Sciatic nerve (tissue), 2 donors: ENCODE data around the gene EHD2. TPM values are rescaled to one million over a fixed set of nuclear protein-coding genes. Genes with fewer than 3 reads are reported as not detected.
"Not testable (repeated sequence)": the region's sequence is repeated elsewhere in the genome, so short reads cannot be mapped to it uniquely, and the experiment has no call there.

Experiments used
- ATAC-seq: fragments of 200-7000 bp; cut with Tn5 transposase; one replicate; pipeline ENCODE4 v1.9.1; 2020; ENCODE audit warnings: mild to moderate bottlenecking, moderate library complexity
- DNase-seq: peaks from one replicate; pipeline ENCODE4 v3.0.0-alpha.2; 2020; ENCODE audit warnings: low spot score
- intact Hi-C: fragments of 100-400 bp; cut with DNase I; formaldehyde crosslinking; loops from one replicate; pipeline ENCODE4 v1.14.2; 2022
- total RNA-seq: library from RNA; stranded (reverse); fragmentation: NEBNext Ultra II Directional; extraction: Animal tissue kit (Norgen Biotek cat#: 25700); gene quantifications from one replicate; pipeline ENCODE4 v1.2.1, GENCODE V29; 2021
- donor health status: DM: no; HTN: no; CAD: no.
- donor health status: DM: no; HTN: no; CAD: no.

The EHD2 gene, protein sequence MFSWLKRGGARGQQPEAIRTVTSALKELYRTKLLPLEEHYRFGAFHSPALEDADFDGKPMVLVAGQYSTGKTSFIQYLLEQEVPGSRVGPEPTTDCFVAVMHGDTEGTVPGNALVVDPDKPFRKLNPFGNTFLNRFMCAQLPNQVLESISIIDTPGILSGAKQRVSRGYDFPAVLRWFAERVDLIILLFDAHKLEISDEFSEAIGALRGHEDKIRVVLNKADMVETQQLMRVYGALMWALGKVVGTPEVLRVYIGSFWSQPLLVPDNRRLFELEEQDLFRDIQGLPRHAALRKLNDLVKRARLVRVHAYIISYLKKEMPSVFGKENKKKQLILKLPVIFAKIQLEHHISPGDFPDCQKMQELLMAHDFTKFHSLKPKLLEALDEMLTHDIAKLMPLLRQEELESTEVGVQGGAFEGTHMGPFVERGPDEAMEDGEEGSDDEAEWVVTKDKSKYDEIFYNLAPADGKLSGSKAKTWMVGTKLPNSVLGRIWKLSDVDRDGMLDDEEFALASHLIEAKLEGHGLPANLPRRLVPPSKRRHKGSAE
- total RNA-seq = 153 TPM

DNA sequence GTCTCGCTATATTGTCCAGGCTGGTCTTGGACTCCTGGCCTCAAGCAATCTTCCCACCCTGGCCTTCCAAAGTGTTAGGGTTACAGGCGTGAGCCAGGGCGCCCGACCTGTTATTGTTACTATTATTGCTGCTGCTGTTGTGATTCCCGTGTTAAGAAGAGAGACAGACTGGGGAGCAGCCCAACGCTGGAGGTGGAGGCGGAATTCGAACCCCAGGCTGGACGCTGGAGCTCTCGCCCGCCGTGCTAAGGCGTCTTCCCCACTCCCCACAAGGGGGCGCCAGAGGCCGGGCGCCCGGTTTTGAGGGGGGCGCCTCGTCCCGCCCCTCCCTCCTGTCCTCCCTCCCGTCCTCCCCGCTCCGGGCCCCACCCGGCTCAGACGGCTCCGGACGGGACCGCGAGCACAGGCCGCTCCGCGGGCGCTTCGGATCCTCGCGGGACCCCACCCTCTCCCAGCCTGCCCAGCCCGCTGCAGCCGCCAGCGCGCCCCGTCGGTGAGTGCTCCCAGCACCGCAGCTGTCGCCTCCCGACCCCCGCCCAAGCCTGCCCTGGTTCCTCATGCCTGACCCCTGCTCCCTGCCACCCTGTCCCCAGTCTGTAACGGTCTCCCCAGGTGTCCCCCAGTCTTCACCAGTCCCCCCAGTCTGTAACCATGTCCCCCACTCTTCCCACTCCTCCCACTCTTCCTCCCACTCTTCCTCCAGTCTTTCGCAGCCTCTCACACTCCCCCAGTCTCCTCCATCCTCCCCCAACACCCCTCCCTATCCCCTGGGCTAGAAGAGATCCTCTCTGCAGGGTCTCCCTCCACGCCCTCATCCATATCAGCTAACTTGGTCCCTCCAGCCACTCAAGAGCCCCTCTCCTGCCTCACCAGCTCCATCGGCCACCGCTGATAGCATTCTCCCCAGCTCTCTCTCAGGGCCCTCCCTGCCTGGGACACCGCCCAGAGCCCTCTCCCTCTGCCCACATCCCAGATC is at the start of gene EHD2:
Gene EHD2 (plus strand): TSS at position 377 of the 976 bp plus-strand sequence. CDS start 3,191 bp downstream, outside the sequence.
- peak; percentile 95 for ATAC-seq
- intact Hi-C loops = loop anchor here (2.0 to 10.0 kb wide), 2 partner anchors 29 to 71 kb away; no protein-coding TSS in a partner anchor
- DNase-seq = peak; percentile 88

DNA sequence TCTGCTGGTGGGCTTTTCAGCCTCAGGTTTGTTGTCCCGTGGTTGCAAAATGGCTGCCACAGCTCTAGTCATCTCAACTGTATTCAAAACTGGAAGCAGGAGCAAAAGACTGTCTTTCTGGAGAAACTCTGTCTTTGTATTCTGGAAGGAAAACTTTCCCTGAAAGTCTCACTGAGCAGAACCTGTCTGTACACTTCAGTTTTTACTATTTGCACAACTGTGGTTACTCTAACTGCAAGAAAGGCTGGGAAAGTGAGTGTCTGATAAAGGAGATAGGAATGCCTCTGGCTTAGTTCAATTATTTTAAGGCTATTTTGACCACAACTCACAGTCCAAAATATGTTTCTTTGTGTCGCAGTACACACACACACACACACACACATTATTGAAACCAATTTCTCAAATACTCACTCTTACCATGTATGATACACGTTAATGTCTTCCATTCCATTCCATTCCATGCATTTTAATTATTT is 49.7 kb upstream of the EHD2 start:
- DNase-seq (no peak), ATAC-seq (peak; percentile 24)
- intact Hi-C loops = no loop called here

DNA sequence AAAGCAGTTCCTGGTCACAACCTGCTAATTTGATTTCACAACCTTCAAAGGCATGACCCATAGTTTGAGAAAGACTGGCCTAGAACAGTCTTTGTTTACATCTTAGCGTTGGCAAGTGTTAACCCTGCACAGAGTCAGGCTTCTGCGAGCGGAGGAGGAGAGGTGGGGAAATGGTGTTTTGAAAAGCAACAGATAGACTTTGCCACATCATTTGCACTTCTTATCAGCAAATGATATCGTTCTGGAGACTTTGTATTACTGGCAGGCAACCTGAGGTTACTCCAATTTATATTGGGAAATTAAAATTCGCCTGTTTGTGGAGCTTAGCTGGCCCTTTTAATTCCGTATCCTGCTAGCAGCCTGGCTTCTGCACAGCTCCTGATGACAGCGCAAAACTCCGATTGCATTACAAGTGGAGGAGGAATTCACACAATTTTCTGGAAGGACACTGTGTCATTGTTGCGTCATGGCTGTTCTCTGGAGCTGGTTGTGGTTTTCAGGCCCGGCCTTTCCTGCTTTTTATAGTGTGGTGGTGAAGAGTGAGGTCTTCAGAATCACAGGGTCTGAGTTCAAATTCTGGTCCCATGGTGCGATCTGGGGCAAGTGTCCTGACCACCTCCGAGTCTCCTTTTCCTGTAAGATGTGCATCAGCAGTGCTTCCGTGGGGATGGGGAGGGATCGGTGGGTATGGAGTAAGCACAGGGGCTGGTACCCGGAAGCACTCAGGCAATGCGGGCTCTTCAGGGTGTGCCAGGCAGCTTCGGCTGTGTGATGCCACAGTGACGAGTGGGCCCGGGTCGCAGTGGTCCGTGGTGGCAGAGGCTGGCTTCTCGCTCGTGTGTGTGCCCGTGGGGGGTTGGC is 49.1 kb upstream of the EHD2 start:
- DNase-seq (peak; percentile 72), ATAC-seq (peak; percentile 90)
- intact Hi-C loops = no loop called here

DNA sequence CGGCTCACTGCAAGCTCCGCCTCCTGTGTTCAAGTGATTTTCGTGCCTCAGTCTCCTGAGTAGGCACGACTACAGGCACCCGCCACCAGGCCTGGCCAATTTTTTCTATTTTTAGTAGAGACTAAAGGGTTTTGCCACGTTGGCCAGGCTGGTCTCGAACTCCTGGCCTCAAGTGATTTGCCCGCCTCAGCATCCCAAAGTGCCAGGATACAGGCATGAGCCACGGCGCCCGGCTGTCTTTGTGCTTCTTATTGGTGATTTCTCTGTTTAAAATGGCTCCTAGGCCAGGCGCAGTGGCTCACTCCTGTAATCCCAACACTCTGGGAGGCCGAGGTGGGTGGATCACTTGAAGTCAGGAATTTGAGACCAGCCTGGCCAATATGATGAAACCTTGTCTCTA is 44.7 kb upstream of the EHD2 start:
- DNase-seq, intact Hi-C loops, ATAC-seq: not testable (repeated sequence)

DNA sequence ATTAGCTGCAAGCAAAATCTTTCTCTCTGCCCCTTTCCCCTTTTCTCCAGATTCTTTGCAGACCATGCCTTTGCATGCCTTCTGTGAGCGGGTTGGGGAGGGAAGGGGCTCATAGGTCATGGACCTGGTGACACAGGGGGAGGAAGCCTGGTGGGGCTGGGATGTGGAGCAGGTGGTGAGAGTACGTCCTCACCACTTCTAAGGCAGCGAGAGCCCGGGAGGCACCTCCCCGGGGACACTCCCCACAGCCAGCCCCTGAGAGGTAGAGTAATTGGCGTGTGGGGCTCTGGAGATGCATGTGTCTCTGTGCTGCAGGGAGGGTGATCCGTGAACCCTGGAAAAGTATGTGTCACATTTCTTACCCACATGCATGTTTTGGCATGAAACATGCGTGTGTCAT is 42.5 kb upstream of the EHD2 start:
- intact Hi-C loops = no loop called here
- DNase-seq = no peak
- ATAC-seq = no peak

DNA sequence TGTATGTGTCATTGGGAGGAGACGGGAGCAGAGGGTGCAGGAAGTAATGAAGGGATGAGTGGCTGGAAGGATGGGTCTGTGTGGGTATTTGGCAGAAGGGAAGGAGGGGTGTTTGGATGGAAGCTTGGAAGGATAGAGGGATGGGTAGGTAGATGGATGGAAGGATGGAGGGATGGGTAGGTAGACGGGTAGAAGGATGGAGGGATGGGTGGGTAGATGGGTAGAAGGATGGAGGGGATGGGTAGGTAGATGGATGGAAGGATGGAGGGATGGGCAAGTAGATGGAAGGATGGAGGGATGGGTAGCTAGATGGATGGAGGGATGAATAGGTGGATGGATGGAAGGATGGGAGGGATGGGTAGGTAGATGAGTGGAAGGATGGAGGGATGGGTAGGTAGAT is 41.7 kb upstream of the EHD2 start:
- ATAC-seq = no peak
- intact Hi-C loops = no loop called here

DNA sequence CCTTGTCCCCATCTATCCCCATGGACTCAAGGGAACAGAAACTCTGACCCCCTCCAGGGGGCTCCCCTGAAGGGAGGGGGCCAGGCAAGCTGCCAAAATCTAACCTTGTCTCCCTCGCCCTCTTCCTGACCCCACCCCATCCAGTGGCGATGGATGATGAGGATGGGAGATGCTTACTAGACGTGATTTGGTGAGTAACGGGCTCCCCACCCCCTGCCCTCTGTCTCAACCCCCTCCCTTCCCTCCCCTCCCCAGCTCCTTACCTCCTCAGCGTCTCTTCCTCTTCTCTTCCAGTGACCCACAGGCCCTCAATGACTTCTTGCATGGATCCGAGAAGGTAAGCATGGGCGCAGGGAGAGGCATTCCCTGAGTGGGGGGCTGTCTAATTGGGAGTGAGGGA is 39.8 kb upstream of the EHD2 start:
- ATAC-seq = no peak
- no peak for DNase-seq
- intact Hi-C loops = no loop called here

More for the DNA sequence above, 41.7 kb upstream of the EHD2 start:
- no peak for DNase-seq

DNA sequence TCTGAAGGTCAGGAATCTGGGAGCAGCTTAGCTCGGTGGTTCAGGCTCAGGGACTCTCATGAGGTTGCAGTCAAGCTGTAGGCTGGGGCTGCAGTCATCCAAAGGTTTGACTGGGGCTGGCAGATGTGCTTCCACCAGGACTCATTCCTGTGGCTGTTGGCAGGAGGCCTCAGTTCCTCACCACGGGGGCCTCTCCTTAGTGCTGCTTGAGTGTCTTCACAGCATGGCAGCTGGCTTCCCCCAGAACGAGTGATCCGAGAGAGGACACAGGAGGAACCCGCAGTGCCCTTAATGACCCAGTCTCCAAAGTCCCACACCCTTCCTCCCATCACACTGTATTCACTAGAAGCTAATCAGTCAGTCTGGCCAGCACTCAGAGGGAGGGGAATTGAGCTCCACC is 38.7 kb upstream of the EHD2 start:
- intact Hi-C loops = no loop called here
- DNase-seq (no peak), ATAC-seq (no peak)

DNA sequence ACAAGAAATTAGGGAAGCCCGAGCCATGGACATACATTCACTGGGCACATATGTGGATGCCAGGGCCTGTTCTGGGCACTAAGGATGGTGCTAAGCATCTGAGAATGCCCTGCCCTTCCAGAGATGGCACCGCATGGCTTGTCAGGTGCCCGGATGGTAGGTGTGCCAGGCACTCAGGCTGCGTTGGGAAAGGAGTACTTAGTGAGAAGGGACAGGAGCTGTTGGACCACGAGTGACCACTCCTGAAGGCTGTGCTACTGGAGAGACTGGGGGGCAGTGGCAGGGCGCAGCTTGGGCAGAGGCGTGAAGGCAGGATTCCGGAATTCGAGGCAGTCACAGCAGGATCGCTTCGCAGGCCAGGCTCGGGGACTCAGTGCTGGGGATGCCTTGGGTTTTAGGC is 38.0 kb upstream of the EHD2 start:
- intact Hi-C loops = no loop called here
- DNase-seq = no peak
- no peak for ATAC-seq

DNA sequence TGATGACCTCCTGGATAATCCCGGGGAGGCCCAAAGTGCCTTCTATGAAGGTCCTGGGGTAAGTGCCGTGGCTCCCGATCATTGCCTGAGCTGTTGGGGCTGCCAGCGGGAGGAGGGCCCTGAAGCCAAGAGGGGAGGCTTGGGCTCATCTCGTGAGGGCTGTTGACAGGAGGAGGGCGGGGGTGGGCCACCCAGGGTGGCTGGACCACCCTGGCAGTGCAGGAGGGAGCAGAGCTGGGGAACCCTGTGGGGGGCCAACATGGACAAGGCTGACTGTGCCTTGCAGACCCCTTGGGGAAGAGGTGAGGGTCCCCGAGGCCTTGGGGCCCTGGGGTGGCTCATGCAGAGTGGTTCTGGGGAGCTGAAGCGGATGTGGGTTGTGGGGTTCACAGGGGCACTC is 37.4 kb upstream of the EHD2 start:
- no peak for DNase-seq
- no peak for ATAC-seq
- intact Hi-C loops = no loop called here

DNA sequence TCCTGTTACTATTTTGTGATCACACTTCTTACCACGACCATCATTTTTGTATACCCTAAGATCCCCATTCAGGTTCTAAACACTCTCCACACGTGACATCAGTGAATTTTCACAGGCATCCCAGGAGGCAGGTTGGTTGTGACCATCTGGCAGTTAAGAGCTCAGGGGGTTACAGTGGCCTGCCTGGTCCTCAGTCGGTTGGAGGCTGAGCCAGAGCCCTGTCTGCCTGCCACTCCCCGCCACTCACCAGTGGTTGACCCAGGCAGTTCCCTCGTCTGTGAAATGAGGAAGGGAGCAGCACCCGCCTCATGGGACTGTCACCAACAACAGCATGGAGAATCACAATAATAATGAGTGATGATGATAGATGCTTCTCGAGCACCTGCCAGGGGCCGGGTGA is 36.4 kb upstream of the EHD2 start:
- no peak for DNase-seq
- no peak for ATAC-seq
- intact Hi-C loops = no loop called here

DNA sequence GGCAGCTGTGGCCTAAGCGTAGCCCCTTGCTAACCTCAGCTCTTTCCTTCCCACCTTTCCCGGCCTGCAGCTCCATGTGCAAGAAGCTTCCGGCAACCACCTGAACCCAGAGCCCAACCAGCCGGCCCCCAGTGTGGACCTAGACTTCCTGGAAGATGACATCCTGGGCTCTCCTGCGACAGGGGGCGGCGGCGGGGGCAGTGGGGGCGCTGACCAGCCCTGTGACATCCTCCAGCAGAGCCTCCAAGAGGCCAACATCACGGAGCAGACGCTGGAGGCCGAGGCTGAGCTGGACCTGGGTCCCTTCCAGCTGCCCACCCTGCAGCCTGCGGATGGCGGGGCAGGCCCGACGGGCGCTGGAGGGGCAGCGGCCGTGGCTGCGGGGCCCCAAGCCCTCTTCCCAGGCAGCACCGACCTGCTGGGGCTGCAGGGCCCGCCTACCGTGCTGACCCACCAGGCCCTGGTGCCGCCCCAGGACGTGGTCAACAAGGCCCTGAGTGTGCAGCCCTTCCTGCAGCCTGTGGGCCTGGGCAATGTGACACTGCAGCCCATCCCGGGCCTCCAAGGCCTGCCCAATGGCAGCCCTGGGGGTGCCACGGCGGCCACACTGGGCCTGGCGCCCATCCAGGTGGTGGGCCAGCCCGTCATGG is 33.8 kb upstream of the EHD2 start:
- ATAC-seq (no peak), DNase-seq (no peak)

DNA sequence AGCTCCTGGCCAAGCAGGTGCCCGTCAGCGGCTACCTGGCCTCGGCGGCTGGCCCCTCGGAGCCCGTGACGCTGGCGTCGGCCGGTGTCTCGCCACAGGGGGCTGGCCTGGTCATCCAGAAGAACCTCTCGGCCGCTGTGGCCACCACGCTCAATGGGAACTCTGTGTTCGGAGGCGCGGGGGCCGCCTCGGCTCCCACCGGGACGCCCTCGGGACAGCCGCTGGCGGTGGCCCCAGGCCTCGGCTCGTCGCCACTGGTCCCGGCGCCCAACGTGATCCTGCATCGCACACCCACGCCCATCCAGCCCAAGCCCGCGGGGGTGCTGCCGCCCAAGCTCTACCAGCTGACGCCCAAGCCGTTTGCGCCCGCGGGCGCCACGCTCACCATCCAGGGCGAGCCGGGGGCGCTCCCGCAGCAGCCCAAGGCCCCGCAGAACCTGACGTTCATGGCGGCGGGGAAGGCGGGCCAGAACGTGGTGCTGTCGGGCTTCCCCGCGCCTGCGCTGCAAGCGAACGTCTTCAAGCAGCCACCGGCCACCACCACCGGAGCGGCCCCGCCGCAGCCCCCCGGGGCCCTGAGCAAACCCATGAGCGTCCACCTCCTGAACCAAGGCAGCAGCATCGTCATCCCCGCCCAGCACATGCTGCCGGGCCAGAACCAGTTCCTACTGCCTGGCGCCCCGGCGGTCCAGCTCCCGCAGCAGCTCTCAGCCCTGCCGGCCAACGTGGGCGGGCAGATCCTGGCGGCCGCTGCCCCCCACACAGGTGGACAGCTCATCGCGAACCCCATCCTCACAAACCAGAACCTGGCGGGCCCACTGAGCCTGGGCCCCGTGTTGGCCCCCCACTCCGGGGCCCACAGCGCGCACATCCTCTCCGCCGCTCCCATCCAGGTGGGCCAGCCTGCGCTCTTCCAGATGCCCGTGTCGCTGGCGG is 33.0 kb upstream of the EHD2 start:
- intact Hi-C loops = no loop called here
- no peak for ATAC-seq

More for the DNA sequence above, 33.8 kb upstream of the EHD2 start:
- intact Hi-C loops = no loop called here

DNA sequence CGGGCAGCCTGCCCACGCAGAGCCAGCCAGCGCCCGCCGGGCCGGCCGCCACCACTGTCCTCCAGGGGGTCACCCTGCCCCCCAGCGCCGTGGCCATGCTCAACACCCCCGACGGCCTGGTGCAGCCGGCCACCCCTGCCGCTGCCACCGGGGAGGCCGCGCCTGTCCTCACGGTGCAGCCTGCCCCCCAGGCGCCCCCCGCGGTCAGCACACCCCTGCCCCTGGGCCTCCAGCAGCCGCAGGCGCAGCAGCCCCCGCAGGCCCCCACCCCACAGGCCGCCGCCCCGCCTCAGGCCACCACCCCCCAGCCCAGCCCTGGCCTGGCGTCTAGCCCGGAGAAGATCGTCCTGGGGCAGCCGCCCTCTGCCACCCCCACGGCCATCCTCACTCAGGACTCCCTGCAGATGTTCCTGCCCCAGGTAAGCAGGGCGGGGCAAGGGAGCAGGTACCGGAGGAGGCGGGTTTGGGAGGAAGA is 32.3 kb upstream of the EHD2 start:
- ATAC-seq (no peak), DNase-seq (no peak)
- intact Hi-C loops = no loop called here

More for the DNA sequence above, 33.0 kb upstream of the EHD2 start:
- DNase-seq = no peak

DNA sequence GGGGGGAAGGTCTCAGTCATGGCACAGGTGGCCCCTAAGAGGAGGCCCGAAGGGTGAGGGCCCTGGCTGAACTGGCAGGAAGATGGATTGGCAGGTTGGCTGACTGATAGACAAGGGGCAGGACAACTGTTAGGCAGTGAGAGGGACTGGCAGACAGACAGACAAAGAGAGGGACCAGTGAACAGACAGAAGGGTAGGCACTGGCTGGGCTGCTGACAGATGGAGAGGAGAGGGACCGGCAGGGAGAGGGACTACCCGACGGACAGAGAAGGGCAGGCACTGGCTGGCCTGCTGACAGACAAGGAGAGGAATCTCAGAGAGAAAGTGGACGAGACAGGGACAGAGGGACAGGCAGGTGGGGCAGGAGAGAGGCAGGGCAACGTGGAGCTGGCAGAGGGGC is 31.8 kb upstream of the EHD2 start:
- intact Hi-C loops = no loop called here
- no peak for DNase-seq
- no peak for ATAC-seq

DNA sequence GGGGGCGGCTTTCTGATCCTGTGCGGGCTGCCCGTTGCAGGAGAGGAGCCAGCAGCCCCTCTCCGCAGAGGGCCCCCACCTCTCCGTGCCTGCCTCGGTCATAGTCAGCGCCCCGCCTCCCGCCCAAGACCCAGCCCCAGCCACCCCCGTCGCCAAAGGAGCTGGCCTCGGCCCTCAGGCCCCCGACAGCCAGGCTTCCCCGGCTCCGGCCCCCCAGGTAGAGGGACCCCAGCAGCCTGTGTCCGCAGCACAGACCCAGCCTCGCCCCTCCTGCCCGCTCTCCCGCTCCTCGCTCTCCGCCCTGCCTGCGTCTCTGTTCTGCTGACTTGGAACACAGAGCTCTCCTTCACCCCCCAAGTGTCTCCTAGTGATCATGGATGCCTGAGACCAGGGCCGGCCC is 31.3 kb upstream of the EHD2 start:
- ATAC-seq (no peak), DNase-seq (no peak)
- intact Hi-C loops = no loop called here

DNA sequence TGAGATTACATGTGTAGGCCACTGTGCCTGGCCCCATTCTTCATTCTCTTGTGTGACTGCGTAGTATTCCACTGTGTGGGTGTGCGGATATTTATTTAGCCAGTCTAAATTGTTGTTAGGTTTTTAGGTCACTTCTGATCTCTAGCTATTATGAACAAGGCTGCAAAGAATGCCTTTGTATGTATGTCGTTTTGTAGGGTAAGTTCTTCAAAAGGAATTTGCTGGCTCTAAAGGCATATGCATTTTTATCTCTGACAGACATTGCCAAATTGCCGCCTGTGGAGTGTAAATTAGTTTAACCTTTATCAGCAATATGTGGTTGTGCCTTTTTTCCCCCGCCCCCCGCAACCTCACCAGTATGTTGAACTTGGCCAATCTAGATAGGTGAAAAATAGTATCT is 30.3 kb upstream of the EHD2 start:
- no peak for DNase-seq

More for the DNA sequence above, 30.3 kb upstream of the EHD2 start:
- intact Hi-C loops = no loop called here
- ATAC-seq = no peak
